Measurements from ENCODE around the gene NKAPL.

- TF ChIP-seq CTCF (IDR thresholded peaks at IDR 0.05) (no peak), POLR2A (IDR thresholded peaks at IDR 0.05) (no peak), EP300 (IDR thresholded peaks at IDR 0.05) (no peak), POLR2AphosphoS5 (IDR thresholded peaks at IDR 0.05) (no peak)
These were observed 15.2 kb upstream of the NKAPL start for GRCh38 chr6:28243946-28244345.

Measured in suprapubic skin (tissue), 4 donors.